Left lung (tissue), 10 donors: ENCODE data around the gene FNTB. TPM values are rescaled to one million over a fixed set of nuclear protein-coding genes. Genes with fewer than 3 reads are reported as not detected.
"Not testable (repeated sequence)": the region's sequence is repeated elsewhere in the genome, so short reads cannot be mapped to it uniquely, and the experiment has no call there.

Experiments used
- ATAC-seq: fragments of 200-7000 bp; cut with Tn5 transposase; one replicate; pipeline ENCODE4 v1.9.1; 2020; ENCODE audit warnings: moderate library complexity
- DNase-seq, 4 donors: peaks; one replicate each; pipeline ENCODE4 v3.0.0-alpha.2; 2013 to 2020
- H3K27ac ChIP-seq, 2 donors: fragments of 200-600 bp; sonication (generic) in 1 of 2; one replicate each; pipeline versions ENCODE4 v1.5.0 to v1.8.0; 2020 to 2021
- H3K27me3 ChIP-seq, 2 donors: fragments of 200-600 bp; sonication (generic) in 1 of 2; one replicate each; pipeline versions ENCODE4 v1.5.0 to v1.8.0; 2020 to 2021
- H3K36me3 ChIP-seq, 2 donors: fragments of 200-600 bp; sonication (generic) in 1 of 2; one replicate each; pipeline versions ENCODE4 v1.5.0 to v1.8.0; 2020 to 2021
- H3K4me1 ChIP-seq, 2 donors: fragments of 200-600 bp; one replicate each; pipeline ENCODE4 v1.8.0; 2021
- H3K4me3 ChIP-seq, 2 donors: fragments of 200-600 bp; sonication (generic) in 1 of 2; one replicate each; pipeline versions ENCODE4 v1.5.0 to v1.8.0; 2020 to 2021; ENCODE audit warnings: mild to moderate bottlenecking in 1 of 2
- H3K9me3 ChIP-seq, 2 donors: fragments of 200-600 bp; sonication (generic) in 1 of 2; one replicate each; pipeline versions ENCODE4 v1.5.0 to v1.8.0; 2020 to 2021
- intact Hi-C, 2 donors: fragments of 100-400 bp; cut with DNase I; formaldehyde crosslinking; loops; one replicate each; pipeline versions ENCODE4 v1.11.2 to v1.14.2; 2022
- polyA plus RNA-seq, 6 donors: library from polyadenylated mRNA; unstranded; fragments of 120-200 nt; gene quantifications; one replicate each; pipeline ENCODE4 v1.2.1, GENCODE V29; 2013; ENCODE audit not compliant: insufficient read length in 6 of 6
- total RNA-seq, 2 donors: library from RNA; stranded (reverse); fragmentation: NEBNext Ultra II Directional; extraction: Animal tissue kit (Norgen Biotek cat#: 25700); gene quantifications; one replicate each; pipeline ENCODE4 v1.2.1, GENCODE V29; 2021
- TF ChIP-seq, protein P1 (sequence below), 2 donors: fragments of 200-600 bp; sonication (generic) in 1 of 2; IDR thresholded peaks; one replicate each; pipeline versions ENCODE4 v1.5.0 to v1.8.0; 2021; ENCODE audit warnings: antibody characterized with exemption in 2 of 2
- donor health status: DM: no; HTN: yes; CAD: no.
- donor health status: DM: no; HTN: no; CAD: no.

Gene FNTB
- total and polyA plus RNA-seq, 8 donors: 16.6 to 32.7 (median 29.4) TPM

DNA sequence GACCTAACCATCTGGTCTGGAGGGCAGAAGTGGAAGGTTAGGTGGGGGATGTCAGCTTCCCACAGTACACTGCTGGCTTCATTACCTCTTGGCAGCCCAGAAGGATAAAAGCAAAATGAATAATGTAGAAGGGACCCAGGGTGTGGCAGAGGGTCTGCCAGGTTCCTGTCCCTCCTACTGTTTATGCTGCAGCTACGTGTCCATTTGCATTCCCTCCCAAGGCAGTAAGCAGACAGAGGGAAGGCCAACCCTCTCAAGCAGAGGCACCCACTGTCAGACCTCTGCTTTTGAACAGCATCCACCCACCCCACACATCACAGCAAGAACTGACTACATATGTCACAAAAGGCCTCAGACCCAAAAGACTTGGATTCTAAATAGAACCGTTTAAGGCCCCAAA lies 96.2 kb downstream of the FNTB start:
- H3K4me3 ChIP-seq: no peak overlapping the region
- intact Hi-C loops: no loop called here
- H3K27ac ChIP-seq: peak overlapping the region in 1 of 2 donors; percentile 9

DNA sequence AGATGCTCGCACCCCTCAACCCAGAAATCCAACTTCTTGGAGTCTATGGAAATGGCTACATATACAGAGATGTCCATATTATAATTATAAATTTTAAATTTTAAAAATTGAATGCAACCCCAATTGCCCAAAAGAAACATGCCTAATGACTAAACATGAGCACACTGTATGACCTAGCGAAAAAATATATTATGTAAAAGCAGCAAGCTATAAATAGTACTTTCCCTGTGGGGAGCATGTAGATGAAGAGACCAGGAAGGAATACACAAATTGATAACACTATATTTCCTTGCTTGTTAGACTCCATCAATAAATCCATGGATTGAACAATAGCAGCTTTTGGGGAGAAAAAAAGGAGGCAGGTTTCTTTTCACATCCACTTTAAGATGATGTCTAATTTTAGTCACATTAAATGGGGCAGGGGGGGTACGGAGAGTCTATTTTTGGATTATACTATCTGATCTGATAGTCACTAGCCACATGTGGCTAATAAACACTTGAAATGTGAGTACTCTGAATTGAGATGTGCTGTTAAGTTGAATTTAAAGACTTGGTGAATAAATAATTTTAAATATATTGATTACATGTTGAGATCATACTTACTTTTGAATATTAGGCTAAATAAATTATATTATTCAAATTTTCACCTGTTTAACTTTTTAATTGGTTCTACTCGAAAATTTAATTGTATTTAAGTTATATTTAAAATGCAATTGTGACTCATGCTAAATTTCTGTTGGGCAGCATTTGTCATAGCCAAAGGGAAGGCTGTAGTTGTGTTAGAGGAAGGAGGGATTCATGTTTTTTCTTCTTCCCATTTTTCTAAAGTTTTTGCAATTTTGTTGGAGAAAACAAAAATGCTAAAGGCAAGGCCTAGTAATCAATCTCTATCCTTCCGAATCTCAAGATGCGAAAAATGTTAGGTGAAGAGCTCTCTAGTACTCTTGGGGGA lies 98.1 kb downstream of the FNTB start:
- no peak for ATAC-seq

More for the DNA sequence above, 96.2 kb downstream of the FNTB start:
- Histone ChIP-seq H3K4me1 (peaks cover 6 to 64% of the 10 kb centered on the region in 2 donors), H3K27me3 (no peaks in the 10 kb centered on the region), H3K9me3 (no peaks in the 10 kb centered on the region), H3K36me3 (peaks cover 0 to 84% of the 10 kb centered on the region in 2 donors)
- ATAC-seq (no peak), DNase-seq (no peak)
- TF ChIP-seq, protein P1, sequence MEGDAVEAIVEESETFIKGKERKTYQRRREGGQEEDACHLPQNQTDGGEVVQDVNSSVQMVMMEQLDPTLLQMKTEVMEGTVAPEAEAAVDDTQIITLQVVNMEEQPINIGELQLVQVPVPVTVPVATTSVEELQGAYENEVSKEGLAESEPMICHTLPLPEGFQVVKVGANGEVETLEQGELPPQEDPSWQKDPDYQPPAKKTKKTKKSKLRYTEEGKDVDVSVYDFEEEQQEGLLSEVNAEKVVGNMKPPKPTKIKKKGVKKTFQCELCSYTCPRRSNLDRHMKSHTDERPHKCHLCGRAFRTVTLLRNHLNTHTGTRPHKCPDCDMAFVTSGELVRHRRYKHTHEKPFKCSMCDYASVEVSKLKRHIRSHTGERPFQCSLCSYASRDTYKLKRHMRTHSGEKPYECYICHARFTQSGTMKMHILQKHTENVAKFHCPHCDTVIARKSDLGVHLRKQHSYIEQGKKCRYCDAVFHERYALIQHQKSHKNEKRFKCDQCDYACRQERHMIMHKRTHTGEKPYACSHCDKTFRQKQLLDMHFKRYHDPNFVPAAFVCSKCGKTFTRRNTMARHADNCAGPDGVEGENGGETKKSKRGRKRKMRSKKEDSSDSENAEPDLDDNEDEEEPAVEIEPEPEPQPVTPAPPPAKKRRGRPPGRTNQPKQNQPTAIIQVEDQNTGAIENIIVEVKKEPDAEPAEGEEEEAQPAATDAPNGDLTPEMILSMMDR (IDR thresholded peaks at IDR 0.05): no peak

DNA sequence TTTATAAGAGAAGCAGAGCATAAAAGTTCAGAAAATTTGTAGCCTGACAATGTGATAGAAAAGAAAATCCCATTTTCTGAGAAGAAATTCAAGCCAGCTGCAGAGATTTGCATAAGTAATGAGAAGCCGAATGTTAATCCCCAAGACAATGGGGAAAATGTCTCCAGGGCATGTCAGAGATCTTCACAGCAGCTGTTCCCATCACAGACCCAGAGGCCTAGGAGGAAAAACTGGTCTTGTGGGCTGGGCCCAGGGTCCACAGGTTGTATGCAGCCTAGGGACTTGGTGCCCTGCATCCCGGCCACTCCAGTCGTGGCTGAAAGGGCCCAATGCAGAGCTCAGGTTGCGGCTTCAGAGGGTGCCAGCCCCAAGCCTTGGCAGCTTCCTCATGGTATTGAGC lies 100.0 kb downstream of the FNTB start:
- Histone ChIP-seq H3K36me3 (peaks cover 0 to 97% of the 10 kb centered on the region in 2 donors), H3K4me1 (peaks cover 3 to 27% of the 10 kb centered on the region in 2 donors)
- H3K27me3 ChIP-seq, DNase-seq, H3K4me3 ChIP-seq, ATAC-seq, H3K27ac ChIP-seq, intact Hi-C loops, H3K9me3 ChIP-seq: not testable (repeated sequence)

More for the DNA sequence above, 98.1 kb downstream of the FNTB start:
- Histone ChIP-seq H3K36me3 (peaks cover 0 to 94% of the 10 kb centered on the region in 2 donors), H3K27ac (no peak overlapping the region), H3K9me3 (no peaks in the 10 kb centered on the region), H3K27me3 (no peaks in the 10 kb centered on the region), H3K4me3 (no peak overlapping the region), H3K4me1 (peaks cover 6 to 45% of the 10 kb centered on the region in 2 donors)
- TF ChIP-seq, protein P1 (IDR thresholded peaks at IDR 0.05): no peak
- no peak for DNase-seq
- intact Hi-C loops: no loop called here

DNA sequence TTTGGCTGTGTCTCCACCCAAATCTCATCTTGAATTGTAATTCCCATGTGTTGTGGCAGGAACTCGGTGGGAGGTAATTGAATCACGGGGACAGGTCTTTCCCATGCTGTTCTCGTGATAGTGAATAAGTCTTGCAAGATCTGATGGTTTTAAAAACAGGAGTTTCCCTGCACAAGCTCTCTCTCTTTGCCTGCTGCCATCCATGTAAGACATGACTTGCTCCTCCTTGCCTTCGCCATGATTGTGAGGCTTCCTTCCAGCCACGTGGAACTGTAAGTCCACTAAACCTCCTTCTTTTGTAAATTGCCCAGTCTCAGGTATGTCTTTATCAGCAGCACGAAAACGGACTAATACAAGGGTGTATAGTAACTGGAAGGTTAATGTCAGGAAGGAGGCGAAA lies 101.1 kb downstream of the FNTB start:
- H3K27me3 ChIP-seq, H3K9me3 ChIP-seq, H3K4me3 ChIP-seq, ATAC-seq, DNase-seq, intact Hi-C loops, H3K27ac ChIP-seq: not testable (repeated sequence)
- H3K4me1 ChIP-seq: peaks cover 0 to 15% of the 10 kb centered on the region in 2 donors
- peaks cover under 1 to 97% of the 10 kb centered on the region in 2 donors for H3K36me3 ChIP-seq

DNA sequence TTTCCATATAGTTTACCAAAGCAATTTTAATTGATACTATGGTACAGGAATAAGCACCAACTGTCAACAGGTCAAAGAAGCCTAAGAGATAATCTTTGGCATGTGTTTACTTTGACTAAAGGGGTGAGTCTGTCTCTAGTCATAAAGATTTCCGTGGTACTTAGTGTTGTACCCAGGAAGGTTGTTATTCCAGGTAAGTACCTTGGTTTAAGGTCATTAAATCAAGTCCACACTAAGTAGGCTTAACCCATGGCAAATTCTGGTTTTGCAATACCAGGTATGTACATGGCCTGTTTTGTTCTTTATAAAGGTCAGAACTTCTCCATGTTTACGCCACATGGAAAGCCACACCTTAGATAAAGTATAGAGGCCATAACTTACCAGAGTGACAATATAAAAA lies 105.7 kb downstream of the FNTB start:
- no peaks in the 10 kb centered on the region for H3K9me3 ChIP-seq
- H3K36me3 ChIP-seq: peaks cover 5 to 86% of the 10 kb centered on the region in 2 donors
- ATAC-seq (no peak), DNase-seq (no peak)
- H3K27me3 ChIP-seq: no peaks in the 10 kb centered on the region
- intact Hi-C loops: no loop called here
- TF ChIP-seq, protein P1 (IDR thresholded peaks at IDR 0.05): no peak
- peaks cover 16 to 30% of the 10 kb centered on the region in 2 donors for H3K4me1 ChIP-seq
- H3K4me3 ChIP-seq: no peak overlapping the region
- H3K27ac ChIP-seq: no peak overlapping the region

DNA sequence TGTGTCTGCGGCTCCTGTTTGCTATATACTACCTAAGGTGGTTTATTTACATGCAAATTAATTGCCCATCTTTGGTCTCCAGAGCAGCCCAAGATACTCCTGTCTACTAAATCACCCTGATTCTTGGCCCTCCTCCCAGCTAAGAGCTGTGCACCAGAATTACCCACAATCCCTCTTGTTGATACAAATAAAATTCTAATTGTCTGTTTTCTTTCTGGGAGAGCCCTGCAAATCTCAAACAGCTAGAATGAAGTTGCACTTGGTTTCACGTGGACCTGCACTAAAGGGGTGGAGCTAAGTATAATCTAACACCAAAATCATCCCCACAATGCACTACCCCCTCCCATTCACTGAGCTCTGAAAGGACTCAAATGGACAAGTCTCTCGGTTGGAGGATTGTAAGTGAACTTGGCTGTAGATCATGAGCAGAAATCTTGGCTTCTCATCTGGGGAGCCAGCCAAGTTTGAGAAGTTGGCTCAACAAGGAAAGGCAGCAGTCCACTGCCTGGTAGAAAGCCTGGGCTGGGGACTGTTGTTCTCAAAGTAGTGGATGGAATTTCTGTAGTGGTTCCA lies 109.0 kb downstream of the FNTB start:
- no peak overlapping the region for H3K4me3 ChIP-seq
- intact Hi-C loops: no loop called here
- H3K27me3 ChIP-seq: no peaks in the 10 kb centered on the region
- DNase-seq: peak in 2 of 4 donors; percentile 79 to 86
- peak overlapping the region in 1 of 2 donors; percentile 49 for H3K27ac ChIP-seq
- H3K36me3 ChIP-seq: peaks cover 5 to 65% of the 10 kb centered on the region in 2 donors
- peak; percentile 69 for ATAC-seq
- peaks cover 32 to 63% of the 10 kb centered on the region in 2 donors for H3K4me1 ChIP-seq
- TF ChIP-seq, protein P1 (IDR thresholded peaks at IDR 0.05): no peak
- no peaks in the 10 kb centered on the region for H3K9me3 ChIP-seq
